Endothelial cell of hepatic sinusoid (primary cell): ENCODE measurements around the gene ST8SIA5.

Experiments used
- in situ Hi-C: cut with HindIII; loops from 2 replicates; pipeline ENCODE4 v1.10.0; 2017; ENCODE audit warnings: low sequenced_read_pairs

ST8SIA5 gene

DNA sequence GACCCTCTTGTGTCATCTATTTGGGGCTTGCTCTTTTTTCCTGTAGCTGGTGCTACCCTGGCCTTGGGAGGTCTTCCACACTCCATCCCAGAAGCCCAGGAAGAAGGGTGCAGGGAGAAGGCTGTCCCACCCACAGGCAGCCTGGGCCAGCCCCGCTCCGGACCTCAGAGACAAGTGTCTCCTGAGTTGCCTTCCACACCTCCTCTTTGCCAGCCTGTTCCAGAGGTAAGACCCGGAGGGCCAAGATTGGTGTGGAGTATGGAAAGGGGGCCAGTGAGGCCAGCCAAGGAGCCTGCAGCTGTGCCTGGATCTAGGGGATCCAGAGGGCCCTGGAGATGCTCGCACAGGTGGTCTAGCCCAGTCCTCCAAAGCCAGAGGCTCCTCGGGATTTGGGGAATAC, 40.5 kb downstream of the ST8SIA5 start:
- in situ Hi-C loops = no loop called here

DNA sequence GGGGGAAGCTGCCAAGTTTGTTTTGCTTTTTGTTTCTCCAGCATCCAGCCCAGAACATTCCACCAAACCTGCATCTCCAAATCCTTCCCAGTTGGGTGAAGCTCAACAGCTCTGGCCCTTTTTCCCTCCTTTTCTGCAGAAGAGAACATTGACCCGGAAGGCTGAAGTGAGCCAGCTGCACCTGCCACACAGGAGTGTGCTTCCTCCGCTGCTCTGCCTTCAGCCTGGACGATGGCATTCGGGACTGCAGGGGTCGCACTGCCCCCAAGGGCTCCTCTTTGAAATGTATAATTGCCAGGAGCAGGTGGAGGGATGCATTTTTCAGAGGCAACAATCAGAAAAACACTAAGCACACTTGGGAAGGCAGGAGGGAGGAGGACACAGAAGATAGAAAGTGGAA, 41.8 kb downstream of the ST8SIA5 start:
- in situ Hi-C loops = no loop called here

DNA sequence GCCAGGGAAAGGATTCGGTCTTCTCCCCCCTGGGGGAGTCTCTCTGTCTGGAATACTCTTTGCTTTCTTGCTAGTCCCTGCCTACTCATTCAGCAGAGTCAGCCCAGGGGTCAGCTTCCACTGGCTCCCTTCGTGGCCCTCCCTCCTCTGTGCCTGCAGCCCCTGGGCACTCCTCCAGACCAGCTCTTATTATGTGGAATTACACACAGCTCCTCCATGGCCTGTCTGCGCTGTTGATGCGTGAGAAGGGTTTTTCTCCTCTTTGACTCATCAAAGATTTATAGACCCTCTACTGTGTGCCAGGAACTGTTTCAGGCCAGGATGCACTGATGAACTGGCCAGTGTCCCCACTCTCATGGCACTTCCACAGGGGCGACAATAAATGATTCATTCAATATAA, 44.4 kb downstream of the ST8SIA5 start:
- in situ Hi-C loops = loop anchor here (5.0 kb wide), 1 partner anchor 60 kb away; no protein-coding TSS in a partner anchor

DNA sequence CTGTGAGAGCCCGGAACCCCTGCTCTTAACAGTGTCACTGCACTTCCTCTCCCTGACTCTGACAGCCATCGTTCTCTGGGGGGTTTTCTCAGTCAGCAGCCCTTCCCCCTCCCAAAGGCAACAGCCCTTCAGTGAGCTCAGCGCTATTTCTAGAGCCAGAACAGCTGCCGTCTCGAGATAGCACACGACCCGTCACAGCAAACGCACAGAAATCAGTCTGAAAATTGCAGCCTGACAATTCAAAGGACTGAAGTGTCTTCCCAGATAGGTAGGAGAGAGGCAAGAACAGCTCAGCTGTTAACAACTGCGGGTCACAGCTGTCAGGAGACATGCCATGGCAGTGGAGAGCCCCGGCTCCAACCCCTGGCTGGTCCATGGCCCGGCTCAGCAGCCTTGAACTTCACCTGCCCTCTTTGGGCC, 45.4 kb downstream of the ST8SIA5 start:
- in situ Hi-C loops = loop anchor here (5.0 kb wide), 1 partner anchor 61 kb away; no protein-coding TSS in a partner anchor

DNA sequence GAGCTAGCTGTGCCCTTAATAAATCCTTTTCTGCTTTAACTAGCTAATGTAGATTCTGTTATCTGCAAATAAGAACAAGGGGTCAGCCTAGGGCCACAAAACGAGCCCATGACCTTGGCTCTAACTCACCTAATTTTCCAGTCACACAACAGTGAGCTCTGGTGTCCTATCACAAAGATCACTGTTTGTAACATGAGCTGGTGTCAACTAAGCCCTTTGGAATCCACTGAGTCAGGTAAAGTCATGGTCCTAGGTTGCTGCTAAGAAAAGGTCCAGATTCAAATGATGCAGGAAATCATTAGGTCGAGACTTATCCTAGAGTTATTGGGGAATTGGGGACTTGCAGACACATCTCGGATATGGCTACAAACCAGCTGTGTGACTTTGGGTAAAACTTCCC, 49.9 kb downstream of the ST8SIA5 start:
- in situ Hi-C loops = no loop called here

DNA sequence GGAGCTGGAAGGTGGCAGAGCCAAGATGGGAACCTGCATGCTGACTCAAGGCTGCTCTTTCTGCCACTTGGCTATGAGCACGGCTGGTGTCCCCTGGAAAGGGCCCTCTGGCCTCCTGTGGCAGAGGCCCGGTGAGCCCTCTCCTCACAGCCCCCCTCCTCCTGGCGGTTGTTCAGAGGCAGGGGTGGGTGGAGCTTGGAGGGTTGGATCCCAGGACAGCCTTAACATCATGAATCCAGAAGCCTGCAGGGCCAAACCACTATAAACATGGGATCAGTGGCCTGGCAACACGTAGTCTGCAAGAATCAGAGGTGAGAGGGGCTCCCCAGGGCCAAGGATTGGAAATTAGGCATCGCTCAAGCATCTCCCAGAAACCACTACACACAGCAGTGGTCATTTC, 51.3 kb downstream of the ST8SIA5 start:
- in situ Hi-C loops = no loop called here

DNA sequence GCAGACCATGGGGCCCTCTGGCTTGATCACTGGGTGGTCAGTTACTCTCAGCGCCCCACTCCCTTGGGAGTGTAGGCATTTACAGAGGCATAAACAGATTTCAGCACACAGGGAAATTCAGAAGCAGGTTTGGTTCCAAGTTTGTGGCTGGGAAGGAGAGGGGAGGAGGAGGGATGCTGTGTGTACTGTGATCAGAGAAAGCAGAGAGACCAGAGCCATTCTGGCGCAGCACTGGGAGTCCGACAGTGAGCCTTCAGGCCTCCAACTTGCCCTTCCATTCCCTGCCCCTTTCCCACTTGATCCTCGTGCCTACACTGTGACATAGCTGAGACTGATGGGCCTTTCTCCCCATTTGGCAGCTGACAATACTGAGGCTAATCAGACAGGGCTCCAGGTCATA, 52.0 kb downstream of the ST8SIA5 start:
- in situ Hi-C loops = no loop called here

DNA sequence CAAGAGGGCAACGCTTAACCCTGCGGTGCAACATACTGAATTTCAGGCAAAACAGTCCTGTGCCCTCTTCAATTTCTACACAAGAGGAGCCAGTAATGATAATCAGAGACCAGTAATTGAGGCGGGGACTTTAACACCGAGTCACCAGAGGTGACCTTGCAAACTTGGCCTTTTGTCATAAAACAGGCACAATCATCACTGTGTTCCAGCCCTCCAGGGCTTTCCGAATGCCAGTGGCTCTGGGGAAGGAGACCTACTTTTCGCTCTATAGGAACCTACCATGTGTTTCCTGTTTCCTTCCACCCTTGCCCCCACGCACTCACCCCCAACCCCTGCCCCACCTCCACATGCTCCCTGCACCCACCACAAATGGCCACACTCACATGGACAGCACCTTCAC, 52.7 kb downstream of the ST8SIA5 start:
- in situ Hi-C loops = no loop called here

DNA sequence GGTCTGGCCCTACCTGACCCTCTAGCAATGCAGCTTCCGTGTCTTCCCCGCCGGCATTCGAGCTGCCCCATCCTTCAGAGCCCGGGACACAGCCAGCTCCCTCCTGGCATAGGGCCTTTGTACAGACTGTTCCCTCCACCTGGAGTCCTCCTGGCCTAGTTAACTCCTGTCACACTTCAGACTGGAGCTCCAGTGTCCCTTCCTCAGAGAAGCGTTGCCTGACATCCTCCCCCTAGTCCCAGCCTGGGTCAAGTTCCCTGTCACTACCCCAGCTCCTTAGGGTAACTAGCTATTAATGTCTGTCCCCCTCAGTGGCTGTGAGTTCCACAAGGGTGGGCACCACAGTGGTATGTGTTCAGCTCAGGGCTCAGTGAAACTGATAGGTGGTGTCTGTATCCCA, 54.4 kb downstream of the ST8SIA5 start:
- in situ Hi-C loops = no loop called here

DNA sequence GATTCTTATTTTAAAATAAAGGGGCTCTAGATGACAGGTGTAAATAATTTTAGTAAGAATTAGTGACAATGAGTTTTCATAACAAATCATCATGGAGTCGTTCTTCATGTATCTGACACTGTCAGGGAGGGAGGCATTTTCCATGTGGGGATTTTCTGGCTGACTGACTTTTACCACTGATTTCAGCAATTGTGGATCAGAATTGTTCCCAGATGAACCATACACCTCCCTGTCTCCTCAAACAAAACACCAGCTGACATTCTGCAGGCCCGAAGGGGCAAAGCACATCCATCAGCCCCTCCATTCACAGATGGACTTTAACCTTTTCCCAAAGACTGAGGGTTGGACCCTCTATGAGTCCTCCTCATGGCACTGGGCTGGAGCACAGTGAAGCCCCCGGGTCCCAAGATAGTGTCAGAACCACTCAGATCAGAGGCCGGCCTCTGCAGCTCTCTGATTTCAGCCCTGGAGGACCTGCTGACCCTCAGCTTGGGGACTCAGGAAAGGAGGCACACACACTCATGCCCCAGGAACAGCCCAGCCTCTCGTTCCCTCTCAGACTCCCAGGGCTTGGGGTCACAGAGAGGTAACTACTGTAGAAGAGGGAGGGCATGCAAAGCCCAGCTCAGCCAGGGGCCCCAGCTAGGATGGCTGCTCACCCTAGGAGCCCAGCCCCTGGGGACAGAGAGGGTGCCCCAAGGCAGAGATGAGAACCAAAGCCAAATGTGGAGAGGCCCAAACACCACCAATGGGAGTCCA, 56.6 kb downstream of the ST8SIA5 start:
- in situ Hi-C loops = no loop called here

DNA sequence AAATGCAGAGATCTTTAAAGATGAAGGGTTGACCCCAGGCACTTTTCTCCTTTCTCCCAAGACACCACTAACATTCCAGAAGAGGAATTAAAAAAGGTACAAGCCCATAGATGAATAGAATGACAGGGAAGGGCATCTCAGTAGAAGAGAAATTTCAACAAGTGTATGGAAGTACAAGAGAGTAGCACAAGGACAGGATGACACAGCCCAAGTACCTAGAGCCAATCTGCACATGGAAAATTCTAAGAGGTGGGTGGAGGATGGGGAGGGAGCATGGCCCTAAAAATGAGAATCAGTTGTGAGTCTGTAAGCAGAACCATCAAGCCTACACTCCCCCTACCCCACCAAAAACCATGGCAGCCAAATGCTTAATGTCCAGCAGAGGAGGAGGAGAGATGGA, 60.2 kb downstream of the ST8SIA5 start:
- in situ Hi-C loops = no loop called here

DNA sequence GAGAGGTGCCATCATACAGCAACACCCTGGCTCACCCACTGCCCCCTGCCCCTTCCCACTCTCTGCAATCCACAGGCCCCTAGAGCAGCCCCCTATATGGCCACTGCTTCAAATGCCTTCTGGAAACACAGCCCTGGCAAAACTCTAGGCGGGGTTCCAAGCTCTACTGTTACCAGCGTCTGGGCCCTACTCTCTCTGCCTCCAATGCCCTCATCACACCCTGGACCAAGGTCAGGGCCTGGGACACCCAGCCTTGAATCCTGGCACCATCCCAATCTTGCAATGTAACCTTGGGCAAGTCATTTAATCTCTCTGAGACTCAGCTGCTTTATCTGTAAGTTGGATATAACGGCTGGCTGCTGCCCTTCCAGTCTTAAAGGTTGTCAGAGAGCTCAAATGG, 60.6 kb downstream of the ST8SIA5 start:
- in situ Hi-C loops = no loop called here

DNA sequence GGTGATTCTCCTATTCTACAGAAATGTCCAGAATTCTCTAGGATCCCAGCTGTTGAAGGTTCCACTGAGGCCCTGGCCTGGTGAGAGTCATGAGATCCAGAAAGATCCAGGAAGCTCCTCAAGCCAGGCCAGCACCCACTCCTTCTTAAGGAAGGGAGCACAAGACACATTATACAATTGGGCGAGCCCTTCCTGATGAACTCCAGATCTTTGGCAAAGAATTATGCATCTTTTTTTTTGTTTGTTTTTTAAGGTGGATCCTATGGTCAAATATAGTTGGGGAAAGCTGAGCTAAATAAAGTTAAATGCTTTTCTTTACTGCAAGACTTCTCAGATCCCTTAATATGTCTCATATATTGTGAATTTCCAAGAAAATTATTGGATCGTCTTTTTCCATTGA, 62.9 kb downstream of the ST8SIA5 start:
- in situ Hi-C loops = no loop called here

DNA sequence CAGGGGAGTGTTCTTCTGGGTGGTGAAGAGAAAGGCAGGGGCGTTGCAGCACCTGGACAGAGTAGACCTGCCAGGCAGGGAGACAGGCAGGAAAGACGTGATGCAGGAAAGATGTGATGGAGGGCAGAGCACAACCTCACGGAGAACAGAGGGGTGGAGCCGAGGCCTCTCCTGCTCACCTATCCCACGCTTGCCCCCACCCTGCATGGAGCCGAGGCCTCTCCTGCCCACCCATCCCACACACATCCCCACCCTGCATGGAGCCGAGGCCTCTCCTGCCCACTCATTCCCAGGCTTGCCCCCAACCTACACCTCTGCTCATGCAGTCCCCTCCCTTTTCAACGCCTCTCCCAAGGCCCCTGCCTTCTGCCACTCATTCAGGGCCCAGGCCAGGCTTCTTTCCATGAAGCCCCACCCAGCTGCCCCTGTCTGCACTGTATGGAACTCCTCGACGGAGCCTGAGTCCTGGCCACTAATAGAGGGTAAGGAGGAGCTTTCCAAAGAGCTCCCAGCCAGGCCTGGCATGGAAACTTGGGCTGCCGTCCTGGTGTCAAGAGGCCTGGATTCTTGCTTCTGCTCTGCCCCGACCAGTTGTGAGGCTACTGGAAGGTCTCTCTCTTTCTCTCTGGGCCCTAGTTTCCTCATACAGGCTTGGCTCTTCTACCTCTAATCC, 67.9 kb downstream of the ST8SIA5 start:
- in situ Hi-C loops = no loop called here

DNA sequence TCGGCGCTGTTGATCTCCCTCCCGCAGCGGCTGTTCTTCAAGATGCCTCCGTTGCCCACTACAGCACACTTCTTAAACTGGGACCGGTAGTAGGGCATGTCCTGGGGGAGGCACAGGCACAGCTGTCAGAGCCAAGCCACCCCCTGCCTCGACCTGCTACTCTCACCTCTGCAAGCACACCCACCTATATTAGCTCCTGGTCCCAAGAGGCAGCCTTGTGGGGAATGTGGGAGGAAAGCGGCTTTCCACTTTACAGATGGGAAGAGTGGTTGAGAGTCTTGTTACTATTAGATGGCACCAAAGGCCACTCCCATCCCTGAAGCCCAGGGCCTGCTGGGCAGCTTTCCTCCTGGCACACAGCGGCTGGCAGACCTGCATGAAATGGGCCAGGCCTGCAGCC, 70.7 kb downstream of the ST8SIA5 start:
- in situ Hi-C loops = no loop called here

DNA sequence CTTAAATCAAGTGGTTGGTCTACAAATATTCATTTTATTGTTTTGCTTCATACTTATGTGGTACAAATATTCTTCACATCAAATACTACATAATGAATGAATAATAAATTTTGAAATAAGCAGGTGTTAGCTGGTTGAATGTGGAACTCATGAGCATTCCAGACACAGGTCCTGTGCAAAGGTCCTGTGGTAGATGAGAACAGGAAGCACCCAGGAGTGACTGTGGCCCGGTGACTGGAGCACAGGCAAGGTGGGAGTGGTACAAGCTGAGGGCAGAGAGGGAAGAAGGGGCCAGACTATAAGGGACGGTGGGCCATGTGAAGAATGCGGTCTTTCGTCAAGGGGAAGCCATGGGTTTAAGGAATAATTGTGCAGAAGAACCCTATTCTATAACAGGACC, 73.6 kb downstream of the ST8SIA5 start:
- in situ Hi-C loops = no loop called here

DNA sequence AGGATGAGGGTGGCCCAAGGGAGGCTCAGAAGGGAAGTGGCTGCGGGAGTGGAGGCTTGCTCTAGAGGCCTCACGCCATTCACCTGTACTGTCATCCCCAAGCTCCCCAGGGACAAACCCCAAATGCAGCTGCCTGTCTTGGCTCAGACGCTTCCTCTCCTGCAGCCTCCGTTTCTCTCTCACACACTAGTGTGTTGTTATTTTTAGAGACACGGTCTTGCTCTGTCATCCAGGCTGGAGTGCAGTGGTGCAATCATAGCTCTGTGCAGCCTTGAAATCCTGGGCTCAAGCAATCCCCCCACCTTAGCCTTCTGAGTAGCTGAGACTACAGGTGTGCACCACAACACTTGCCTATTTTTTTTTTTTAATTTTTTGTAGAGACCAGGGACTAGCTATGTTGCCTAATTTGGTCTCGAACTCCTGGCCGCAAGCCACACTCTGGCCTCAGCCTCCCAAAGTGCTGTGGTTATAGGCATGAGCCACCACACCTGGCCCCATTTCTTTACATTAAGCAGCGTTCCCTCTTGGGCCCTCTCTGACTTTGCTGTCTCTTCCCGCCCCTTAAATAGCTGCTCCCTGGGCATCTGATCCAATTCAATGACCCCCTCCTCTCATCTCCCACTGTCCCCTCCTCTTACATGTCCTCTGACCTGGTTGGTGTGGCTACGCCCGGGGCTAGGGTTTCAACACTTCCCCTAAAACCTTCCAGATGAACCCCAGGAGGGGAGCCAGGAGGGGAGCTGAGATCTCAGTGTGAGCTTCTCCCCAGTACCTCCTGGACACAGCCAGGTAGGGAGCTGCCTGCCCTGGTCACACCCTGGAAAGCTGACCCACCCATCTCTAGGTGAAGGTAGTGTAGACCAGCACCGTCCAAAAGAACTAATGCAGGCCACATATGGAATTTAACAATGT, 75.8 kb downstream of the ST8SIA5 start:
- in situ Hi-C loops = no loop called here

DNA sequence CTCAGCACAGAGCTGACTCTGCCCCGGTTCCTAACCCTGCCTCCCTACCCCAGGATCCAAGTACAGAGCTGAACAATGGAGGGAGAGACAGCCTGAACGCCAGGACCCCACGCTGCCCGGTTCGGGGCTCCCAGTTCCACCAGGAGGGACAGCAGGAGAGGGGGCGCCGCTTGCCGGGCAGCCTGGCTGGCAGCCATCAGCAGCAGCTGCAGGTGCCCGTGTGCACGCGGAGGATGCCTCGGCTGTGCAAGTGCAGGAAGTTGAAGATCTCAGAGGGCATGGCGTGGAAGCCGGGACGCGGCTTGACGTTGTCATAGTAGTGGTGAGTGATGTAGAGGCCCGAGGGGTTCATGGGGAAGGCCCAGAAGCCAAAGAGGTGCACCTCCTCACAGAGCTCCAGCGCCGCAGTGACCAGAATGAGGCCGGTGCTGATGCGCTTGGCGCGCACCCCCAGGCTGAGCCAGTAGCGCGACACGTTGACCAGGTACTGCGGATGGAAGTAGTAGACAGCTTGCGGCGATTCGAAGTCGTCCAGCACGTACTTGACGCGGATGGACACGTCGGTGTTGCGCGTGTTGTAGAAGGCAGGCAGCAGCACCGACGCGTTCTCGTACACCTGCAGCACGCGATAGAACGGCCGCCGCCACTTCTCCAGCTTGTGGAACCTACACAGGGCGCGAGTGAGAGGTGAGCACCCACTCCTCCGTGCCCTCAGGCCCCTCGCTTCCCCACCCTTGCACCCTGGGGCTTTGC, 76.8 kb downstream of the ST8SIA5 start:
- in situ Hi-C loops = no loop called here

DNA sequence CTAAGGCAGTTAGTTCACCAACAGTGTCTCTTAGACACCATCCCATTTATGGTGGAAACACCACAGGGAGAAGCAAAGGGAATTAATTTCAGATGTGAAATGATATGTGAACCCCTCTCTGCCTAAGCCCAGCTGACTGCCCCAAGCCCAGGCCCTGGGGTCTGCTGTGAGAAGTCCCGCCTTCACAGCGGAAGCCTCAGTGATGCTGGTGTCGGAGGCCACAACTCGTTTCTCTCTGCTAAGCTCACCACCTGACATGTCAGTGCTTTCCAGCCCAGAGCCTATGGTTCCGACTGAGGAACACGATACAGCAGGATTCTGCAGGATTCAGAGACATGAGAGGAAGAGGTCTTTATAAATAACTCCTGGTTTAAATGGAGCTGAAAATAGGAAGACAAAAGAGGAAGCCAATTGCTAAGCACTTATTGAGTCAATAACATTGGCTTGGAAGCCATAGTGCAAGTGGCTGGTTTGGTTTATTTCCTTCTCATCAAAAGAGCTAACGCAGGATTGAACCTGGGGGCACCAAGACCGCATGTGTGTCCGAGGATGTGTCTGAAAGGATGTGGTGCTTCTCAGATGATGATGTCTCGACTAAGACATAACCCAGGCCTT, 78.0 kb downstream of the ST8SIA5 start:
- in situ Hi-C loops = no loop called here

DNA sequence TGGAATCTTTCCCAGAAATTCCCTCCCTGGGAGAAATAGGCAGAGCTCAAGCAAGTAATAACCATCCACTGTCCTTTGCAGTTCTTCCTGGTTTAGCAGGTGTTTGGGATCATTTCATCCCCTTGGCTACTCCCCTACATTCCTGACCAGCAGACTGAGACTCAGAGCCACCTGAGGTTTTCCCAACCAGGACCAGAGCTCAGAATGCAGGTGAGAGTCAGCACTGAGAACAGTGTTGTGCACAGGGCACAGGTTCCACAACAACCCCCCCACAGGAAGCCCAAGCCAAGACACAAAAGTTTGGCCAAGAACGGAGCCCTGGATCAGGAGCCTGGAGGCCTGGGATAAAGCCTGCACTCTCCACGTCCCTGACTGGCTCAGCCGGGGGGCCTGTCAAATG, 78.8 kb downstream of the ST8SIA5 start:
- in situ Hi-C loops = no loop called here
